ENCODE measurements around the gene PDHB.

DNA sequence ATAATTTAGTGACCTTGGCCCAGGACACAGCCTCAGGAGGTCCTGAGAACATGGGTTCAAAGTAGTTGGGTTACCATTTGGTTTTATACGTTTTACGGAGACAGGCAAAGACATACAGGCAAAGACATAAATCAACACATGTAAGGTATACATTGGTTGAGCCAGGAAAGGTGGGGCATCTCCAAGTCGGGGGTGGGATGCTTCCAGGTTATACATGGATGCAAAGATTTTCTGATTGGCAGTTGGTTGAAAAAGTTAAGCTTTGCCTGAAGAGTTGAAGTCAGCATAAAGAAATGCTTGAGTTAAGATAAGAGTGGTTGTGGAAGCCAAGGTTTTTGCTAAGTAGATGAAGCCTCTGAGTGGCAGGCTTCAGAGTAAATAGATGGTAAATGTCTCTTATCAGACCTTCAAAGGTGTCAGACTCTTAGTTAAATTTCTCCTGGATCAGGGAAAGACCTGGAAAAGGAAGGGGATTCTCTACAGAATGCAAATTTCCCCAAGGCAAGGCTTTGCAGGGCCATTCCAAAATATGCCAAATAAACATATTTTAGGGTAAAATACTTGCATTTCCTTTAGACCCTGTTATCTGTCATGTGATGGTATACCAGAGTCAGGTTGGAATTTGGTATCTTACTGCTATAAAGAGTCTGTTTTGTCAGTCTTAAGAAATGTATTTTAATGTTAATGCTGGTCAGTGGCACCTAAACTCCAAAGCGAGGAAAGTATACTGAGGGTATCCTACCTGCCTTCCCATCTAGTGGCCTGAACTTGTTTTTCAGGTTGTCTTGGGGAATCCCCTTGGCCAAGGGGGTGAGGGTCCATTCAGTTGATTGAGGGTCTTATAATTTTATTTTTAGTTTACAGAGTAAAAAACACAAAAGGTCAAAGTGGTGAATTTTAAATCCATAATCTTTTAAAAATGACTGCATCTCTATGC lies 8.2 kb upstream of the PDHB start:
- TF ChIP-seq, protein P1, sequence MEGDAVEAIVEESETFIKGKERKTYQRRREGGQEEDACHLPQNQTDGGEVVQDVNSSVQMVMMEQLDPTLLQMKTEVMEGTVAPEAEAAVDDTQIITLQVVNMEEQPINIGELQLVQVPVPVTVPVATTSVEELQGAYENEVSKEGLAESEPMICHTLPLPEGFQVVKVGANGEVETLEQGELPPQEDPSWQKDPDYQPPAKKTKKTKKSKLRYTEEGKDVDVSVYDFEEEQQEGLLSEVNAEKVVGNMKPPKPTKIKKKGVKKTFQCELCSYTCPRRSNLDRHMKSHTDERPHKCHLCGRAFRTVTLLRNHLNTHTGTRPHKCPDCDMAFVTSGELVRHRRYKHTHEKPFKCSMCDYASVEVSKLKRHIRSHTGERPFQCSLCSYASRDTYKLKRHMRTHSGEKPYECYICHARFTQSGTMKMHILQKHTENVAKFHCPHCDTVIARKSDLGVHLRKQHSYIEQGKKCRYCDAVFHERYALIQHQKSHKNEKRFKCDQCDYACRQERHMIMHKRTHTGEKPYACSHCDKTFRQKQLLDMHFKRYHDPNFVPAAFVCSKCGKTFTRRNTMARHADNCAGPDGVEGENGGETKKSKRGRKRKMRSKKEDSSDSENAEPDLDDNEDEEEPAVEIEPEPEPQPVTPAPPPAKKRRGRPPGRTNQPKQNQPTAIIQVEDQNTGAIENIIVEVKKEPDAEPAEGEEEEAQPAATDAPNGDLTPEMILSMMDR (IDR thresholded peaks at IDR 0.05) = no peak
- TF ChIP-seq POLR2A (IDR thresholded peaks at IDR 0.05) = no peak
